PFSK-1 (cell line): ENCODE measurements around the gene MTF1. TPM values are rescaled to one million over a fixed set of nuclear protein-coding genes. Genes with fewer than 3 reads are reported as not detected.

Source experiments
- FOXP2 ChIP-seq: optimal IDR thresholded peaks from 2 replicates; pipeline ENCODE3; 2011; ENCODE audit warnings: borderline replicate concordance, control low read depth, inconsistent platforms; ENCODE audit not compliant: insufficient read depth; ENCODE audit errors: extremely low read length, extremely low read depth
- POLR2AphosphoS5 ChIP-seq: IDR thresholded peaks from 2 replicates; pipeline ENCODE4 v1.6.1; 2012; ENCODE audit warnings: low read depth, mild to moderate bottlenecking, control low read depth, low read length, moderate library complexity
- SIN3A ChIP-seq: IDR thresholded peaks from 2 replicates; pipeline ENCODE4 v1.6.1; 2012; ENCODE audit warnings: mild to moderate bottlenecking, low read length, moderate library complexity, borderline replicate concordance; ENCODE audit not compliant: insufficient read depth
- TAF1 ChIP-seq: IDR thresholded peaks from 2 replicates; pipeline ENCODE4 v1.6.1; 2012; ENCODE audit warnings: low read length, control low read depth, borderline replicate concordance; ENCODE audit not compliant: insufficient read depth
- polyA plus RNA-seq: library from polyadenylated mRNA; unstranded; fragments of >200 nt; gene quantifications from one replicate; pipeline ENCODE4 v1.2.1, GENCODE V29; 2012; ENCODE audit warnings: low read depth, missing spikeins; ENCODE audit not compliant: insufficient read length
- TF ChIP-seq, protein P1 (sequence below), 2 experiments: IDR thresholded peaks; 2 replicates each; pipeline versions ENCODE4 v1.6.1 to v1.8.0; 2011 to 2012; ENCODE audit warnings: low read depth in 2 of 2, low read length in 2 of 2, control low read depth in 1 of 2, inconsistent platforms in 1 of 2, mild to moderate bottlenecking in 1 of 2, moderate library complexity in 1 of 2; ENCODE audit not compliant: insufficient read depth in 1 of 2

Gene MTF1
- polyA plus RNA-seq, result 3.8 TPM

DNA sequence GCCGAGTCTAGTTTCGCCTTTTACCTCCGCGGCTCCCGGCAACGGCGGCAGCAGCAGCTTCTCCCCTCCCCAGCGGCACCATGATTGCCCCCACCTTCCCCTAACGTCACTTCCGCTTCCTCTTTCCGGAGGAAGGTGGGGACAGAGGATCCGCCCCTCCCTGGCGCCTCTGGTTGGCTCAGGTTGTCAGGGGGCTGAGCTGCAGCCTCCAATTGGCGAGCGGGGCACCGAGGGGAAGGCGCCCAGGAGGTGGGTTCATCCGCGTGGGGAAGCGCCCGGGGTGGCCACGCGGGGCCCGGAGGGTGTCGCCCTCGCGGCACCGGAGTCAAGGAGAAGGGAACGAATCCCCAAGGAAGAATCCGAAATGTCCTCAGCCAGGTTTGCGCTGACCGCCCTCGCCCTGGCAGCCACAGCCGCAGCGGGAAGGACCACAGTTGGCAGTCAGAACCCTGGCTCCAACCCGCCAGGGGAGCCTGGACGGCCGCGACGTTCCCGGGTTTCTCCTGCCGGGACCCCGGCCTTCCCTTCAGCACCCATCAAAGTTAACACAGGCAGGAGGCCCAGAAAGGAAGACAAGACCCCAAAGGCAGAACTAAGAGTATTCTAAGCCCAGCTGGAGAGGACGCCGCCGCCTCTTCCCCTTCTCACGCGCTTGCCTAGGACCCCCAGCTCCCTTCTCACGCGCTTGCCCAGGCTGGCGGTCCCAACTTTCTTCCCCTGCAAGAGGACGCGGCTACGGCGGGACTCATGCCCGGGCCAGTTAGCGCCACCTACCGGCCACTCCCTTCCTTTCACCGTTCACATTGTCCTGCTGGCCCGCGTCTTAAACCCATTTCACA, at the start of gene MTF1:
MTF1 (minus strand) TSS at position 86 of the 839 bp plus-strand sequence. CDS start 1,934 bp downstream, outside the sequence.
- TF ChIP-seq SIN3A, result peak; percentile 16; the same call in 1 of the 2 replicates
- TF ChIP-seq, protein P1, sequence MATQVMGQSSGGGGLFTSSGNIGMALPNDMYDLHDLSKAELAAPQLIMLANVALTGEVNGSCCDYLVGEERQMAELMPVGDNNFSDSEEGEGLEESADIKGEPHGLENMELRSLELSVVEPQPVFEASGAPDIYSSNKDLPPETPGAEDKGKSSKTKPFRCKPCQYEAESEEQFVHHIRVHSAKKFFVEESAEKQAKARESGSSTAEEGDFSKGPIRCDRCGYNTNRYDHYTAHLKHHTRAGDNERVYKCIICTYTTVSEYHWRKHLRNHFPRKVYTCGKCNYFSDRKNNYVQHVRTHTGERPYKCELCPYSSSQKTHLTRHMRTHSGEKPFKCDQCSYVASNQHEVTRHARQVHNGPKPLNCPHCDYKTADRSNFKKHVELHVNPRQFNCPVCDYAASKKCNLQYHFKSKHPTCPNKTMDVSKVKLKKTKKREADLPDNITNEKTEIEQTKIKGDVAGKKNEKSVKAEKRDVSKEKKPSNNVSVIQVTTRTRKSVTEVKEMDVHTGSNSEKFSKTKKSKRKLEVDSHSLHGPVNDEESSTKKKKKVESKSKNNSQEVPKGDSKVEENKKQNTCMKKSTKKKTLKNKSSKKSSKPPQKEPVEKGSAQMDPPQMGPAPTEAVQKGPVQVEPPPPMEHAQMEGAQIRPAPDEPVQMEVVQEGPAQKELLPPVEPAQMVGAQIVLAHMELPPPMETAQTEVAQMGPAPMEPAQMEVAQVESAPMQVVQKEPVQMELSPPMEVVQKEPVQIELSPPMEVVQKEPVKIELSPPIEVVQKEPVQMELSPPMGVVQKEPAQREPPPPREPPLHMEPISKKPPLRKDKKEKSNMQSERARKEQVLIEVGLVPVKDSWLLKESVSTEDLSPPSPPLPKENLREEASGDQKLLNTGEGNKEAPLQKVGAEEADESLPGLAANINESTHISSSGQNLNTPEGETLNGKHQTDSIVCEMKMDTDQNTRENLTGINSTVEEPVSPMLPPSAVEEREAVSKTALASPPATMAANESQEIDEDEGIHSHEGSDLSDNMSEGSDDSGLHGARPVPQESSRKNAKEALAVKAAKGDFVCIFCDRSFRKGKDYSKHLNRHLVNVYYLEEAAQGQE (IDR thresholded peaks at IDR 0.05; ENCODE audit: insufficient read depth in 1 of 2, low read depth in 2 of 2, low read length in 2 of 2), result no peak
- 0 out of 2 replicates have a peak, but pooled peaks have one; percentile 43 for TF ChIP-seq TAF1
- TF ChIP-seq POLR2AphosphoS5, result peak; percentile 69
- TF ChIP-seq FOXP2, result no peak

DNA sequence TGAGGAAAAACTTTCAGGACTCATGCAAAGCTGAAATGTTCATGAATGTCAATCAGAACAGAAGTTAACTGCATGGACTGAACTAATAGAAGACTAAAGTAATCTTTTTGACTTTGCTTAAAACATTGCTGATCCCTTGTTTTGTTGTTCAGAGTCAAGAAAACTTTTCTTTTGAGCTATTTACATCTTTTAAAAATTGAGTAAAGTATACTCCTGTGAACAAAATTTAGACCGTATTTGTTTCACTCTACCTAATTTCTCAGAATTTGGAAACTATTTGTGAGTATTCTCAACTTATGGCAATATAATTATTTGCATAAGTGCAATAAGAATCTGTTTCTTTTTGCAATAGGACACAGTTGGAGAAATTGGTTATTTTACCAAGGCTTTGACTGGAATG, 46.3 kb upstream of the MTF1 start:
- TF ChIP-seq, protein P1 (IDR thresholded peaks at IDR 0.05; ENCODE audit: insufficient read depth in 1 of 2, low read depth in 2 of 2, low read length in 2 of 2), result no peak
- TF ChIP-seq TAF1 (no peak), FOXP2 (no peak), SIN3A (no peak), POLR2AphosphoS5 (no peak)

DNA sequence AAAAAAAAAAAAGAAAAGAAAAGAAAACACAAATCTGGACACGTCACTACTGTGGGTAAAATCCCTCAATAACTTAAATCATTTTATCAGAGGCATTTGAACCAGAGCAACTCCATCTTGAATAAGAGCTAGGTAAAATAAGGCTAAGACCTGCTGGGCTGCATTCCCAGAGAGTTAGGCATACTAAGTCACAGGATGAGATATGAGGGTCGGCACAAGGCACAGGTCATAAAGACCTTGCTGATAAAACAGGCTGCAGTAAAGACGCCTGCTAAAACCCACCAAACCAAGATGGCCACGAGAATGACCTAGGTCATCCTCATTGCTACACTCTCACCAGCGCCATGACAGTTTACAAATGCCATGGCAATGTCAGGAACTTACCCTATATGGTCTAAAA, 43.6 kb upstream of the MTF1 start:
- TF ChIP-seq POLR2AphosphoS5, result no peak
- TF ChIP-seq SIN3A, result no peak
- no peak for TF ChIP-seq TAF1
- no peak for TF ChIP-seq FOXP2
- TF ChIP-seq, protein P1 (IDR thresholded peaks at IDR 0.05; ENCODE audit: insufficient read depth in 1 of 2, low read depth in 2 of 2, low read length in 2 of 2), result no peak

DNA sequence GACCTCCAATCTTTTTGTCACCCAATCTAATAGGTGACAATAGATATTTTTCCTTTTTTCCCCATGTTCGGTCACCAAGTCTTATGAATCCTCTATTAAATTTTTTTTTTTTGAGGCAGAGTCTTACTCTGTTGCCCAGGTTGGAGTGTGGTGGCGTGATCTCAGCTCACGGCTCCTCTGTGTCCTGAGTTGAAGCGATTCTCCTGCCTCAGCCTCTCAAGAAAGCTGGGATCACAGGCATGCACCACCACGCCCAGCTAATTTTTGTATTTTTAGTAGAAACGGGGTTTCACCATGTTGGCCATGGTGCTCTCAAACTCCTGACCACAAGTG, 42.5 kb upstream of the MTF1 start:
- TF ChIP-seq POLR2AphosphoS5 (no peak), SIN3A (no peak), FOXP2 (no peak), TAF1 (no peak)
- TF ChIP-seq, protein P1 (IDR thresholded peaks at IDR 0.05; ENCODE audit: insufficient read depth in 1 of 2, low read depth in 2 of 2, low read length in 2 of 2), result no peak
